Thyroid gland (tissue), 4 donors: ENCODE results near the gene DOCK1. TPM values are rescaled to one million over a fixed set of nuclear protein-coding genes. Genes with fewer than 3 reads are reported as not detected.

Source experiments
- DNase-seq, 2 donors: peaks; one replicate each; pipeline ENCODE4 v3.0.0-alpha.2; 2019
- H3K27ac ChIP-seq, 3 donors: fragments of 200-600 bp; sonication (generic); 1 replicate in 2 of 3; 2 replicates in 1 of 3; pipeline ENCODE4 v1.5.1; 2016 to 2019; ENCODE audit warnings: mild to moderate bottlenecking in 1 of 3, moderate library complexity in 1 of 3
- H3K27me3 ChIP-seq: fragments of 200-600 bp; sonication (generic); one replicate; pipeline ENCODE4 v1.5.1; 2019
- H3K36me3 ChIP-seq, 2 donors: fragments of 200-600 bp; sonication (generic); one replicate each; pipeline ENCODE4 v1.5.1; 2016 to 2019
- H3K4me1 ChIP-seq, 2 donors: fragments of 200-600 bp; sonication (generic); one replicate each; pipeline ENCODE4 v1.5.1; 2017 to 2019
- H3K4me3 ChIP-seq, 3 donors: fragments of 200-600 bp; sonication (generic); replicated peaks in 1 of 3; 1 replicate in 2 of 3; 2 replicates in 1 of 3; pipeline ENCODE4 v1.5.1; 2016; ENCODE audit warnings: mild to moderate bottlenecking in 1 of 3
- H3K9me3 ChIP-seq: fragments of 200-600 bp; sonication (generic); one replicate; pipeline ENCODE4 v1.5.1; 2017
- CTCF ChIP-seq, 6 experiments: fragments of 200-600 bp in 3 of 6; fragments of 450-650 bp in 3 of 6; sonication (generic) in 3 of 6; IDR thresholded peaks; one replicate each; pipeline ENCODE4 v1.5.1; 2016 to 2019; ENCODE audit warnings: antibody characterized with exemption in 6 of 6, mild to moderate bottlenecking in 2 of 6, inconsistent platforms in 1 of 6, moderate library complexity in 1 of 6
- POLR2A ChIP-seq, 2 donors: fragments of 450-650 bp; IDR thresholded peaks; one replicate each; pipeline ENCODE4 v1.6.1; 2017; ENCODE audit warnings: antibody characterized with exemption in 2 of 2, mild to moderate bottlenecking in 2 of 2, moderate library complexity in 1 of 2
- WGBS, 2 donors: methylation state at CpG; one replicate each; pipeline ENCODE4 v1.1.5; 2017; 5-methylcytosine and 5-hydroxymethylcytosine counted together
- intact Hi-C: fragments of 100-400 bp; cut with DNase I; formaldehyde crosslinking; loops from one replicate; pipeline ENCODE4 v1.15.1; 2023
- total RNA-seq, 4 donors: library from RNA; depleted of rRNA; stranded (reverse); fragments of >200 nt; gene quantifications; one replicate each; pipeline ENCODE4 v1.2.3, GENCODE V29; 2016

The DOCK1 gene
- total RNA-seq, 4 donors from 2014 or later = 89.7 to 217 (median 112) TPM

DNA sequence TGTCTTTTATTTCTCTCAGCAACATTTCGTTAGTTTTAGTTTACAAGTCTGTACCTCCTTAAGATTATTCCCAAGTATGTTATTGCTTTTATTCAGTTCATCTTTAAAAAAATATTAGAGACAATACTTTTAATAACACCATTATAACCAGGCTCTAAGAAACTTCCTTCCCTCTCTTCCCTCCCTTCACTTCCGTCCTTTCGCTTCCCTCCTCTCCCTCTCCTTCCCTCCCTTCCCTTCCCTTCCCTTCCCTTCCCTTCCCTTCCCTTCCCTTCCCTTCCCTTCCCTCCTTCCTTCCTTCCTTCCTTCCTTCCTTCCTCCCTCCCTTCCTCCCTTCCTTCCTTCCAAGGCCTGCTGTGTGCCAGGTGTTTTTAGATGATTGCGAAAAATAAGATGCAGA, 58.1 kb downstream of the DOCK1 start:
- H3K27ac ChIP-seq = no peak overlapping the region
- 94 to 95% methylated on average over 4 of the region's 4 CpGs for WGBS, 2 donors
- H3K4me1 ChIP-seq = no peaks in the 10 kb centered on the region
- intact Hi-C loops = no loop called here
- TF ChIP-seq CTCF (IDR thresholded peaks at IDR 0.05) (no peak), POLR2A (IDR thresholded peaks at IDR 0.05) (no peak)
- no peak overlapping the region for H3K4me3 ChIP-seq
- H3K27me3 ChIP-seq = no peaks in the 10 kb centered on the region
- no peak for DNase-seq
- no peaks in the 10 kb centered on the region for H3K36me3 ChIP-seq
- H3K9me3 ChIP-seq = no peaks in the 10 kb centered on the region

DNA sequence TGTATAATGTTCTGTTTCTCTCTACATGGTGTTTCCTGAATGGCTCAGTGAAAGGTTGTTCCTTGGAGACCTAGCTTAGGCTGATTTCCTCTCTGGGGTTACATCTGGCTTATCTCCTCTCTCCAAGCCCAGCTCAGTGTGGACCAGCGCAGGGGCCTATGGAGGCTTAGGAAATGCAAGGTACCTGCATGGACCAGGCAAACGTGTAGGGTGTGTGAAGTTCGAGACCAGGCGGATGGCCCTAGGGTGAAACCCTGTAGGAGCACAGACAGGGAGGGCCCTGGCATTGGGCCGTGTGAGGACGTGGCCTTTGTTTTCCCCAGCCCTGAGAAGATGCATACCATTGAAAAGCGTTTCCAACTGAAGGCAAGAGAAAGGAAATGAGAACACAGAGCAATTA, 59.0 kb downstream of the DOCK1 start:
- Histone ChIP-seq H3K4me1 (no peaks in the 10 kb centered on the region), H3K27me3 (no peaks in the 10 kb centered on the region), H3K4me3 (no peak overlapping the region), H3K36me3 (no peaks in the 10 kb centered on the region), H3K9me3 (no peaks in the 10 kb centered on the region), H3K27ac (no peak overlapping the region)
- 79 to 83% methylated on average over 7 of the region's 7 CpGs for WGBS, 2 donors
- no peak for DNase-seq
- intact Hi-C loops = no loop called here
- TF ChIP-seq POLR2A (IDR thresholded peaks at IDR 0.05) = no peak
- TF ChIP-seq CTCF (IDR thresholded peaks at IDR 0.05) = no peak

- Histone ChIP-seq H3K4me1 (no peaks in the 10 kb centered on the region), H3K36me3 (peaks cover 0 to 2% of the 10 kb centered on the region in 2 donors), H3K4me3 (no peak overlapping the region), H3K27me3 (no peaks in the 10 kb centered on the region), H3K27ac (no peak overlapping the region), H3K9me3 (no peaks in the 10 kb centered on the region)
- no peak for DNase-seq
- no peak for TF ChIP-seq CTCF (IDR thresholded peaks at IDR 0.05)
- TF ChIP-seq POLR2A (IDR thresholded peaks at IDR 0.05) = no peak
- WGBS, 2 donors = 94 to 98% methylated on average over 5 of the region's 5 CpGs
- intact Hi-C loops = no loop called here
Observed at GRCh38 chr10:126966938-126967337, 61.7 kb downstream of the DOCK1 start.

GRCh38 chr10:126969310-126969709, 64.1 kb downstream of the DOCK1 start:
- no peak for TF ChIP-seq POLR2A (IDR thresholded peaks at IDR 0.05)
- TF ChIP-seq CTCF (IDR thresholded peaks at IDR 0.05) = peak in 3 of 6 experiments; percentile 15 to 32 (median 23)
- peak; percentile 16 to 24 for DNase-seq
- Histone ChIP-seq H3K36me3 (peaks cover 0 to 4% of the 10 kb centered on the region in 2 donors), H3K27me3 (no peaks in the 10 kb centered on the region), H3K4me3 (no peak overlapping the region), H3K4me1 (no peaks in the 10 kb centered on the region), H3K27ac (no peak overlapping the region), H3K9me3 (no peaks in the 10 kb centered on the region)
- intact Hi-C loops = no loop called here
- WGBS, 2 donors = 90 to 91% methylated on average over 8 of the region's 8 CpGs

- Histone ChIP-seq H3K4me1 (no peaks in the 10 kb centered on the region), H3K27me3 (no peaks in the 10 kb centered on the region), H3K4me3 (no peak overlapping the region), H3K27ac (no peak overlapping the region), H3K36me3 (peaks cover 0 to 6% of the 10 kb centered on the region in 2 donors), H3K9me3 (no peaks in the 10 kb centered on the region)
- DNase-seq = no peak
- WGBS, 2 donors = 62 to 75% methylated on average over 11 of the region's 11 CpGs
- intact Hi-C loops = no loop called here
- no peak for TF ChIP-seq POLR2A (IDR thresholded peaks at IDR 0.05)
- TF ChIP-seq CTCF (IDR thresholded peaks at IDR 0.05) = no peak
Observed at GRCh38 chr10:126972635-126973414, 67.6 kb downstream of the DOCK1 start.
